ENCODE results near the gene GALNT2. TPM values are rescaled to one million over a fixed set of nuclear protein-coding genes. Genes with fewer than 3 reads are reported as not detected.

GALNT2 gene
- total and polyA plus RNA-seq, 2 donors from 2014 or later, result 20.2 to 59.2 TPM

DNA sequence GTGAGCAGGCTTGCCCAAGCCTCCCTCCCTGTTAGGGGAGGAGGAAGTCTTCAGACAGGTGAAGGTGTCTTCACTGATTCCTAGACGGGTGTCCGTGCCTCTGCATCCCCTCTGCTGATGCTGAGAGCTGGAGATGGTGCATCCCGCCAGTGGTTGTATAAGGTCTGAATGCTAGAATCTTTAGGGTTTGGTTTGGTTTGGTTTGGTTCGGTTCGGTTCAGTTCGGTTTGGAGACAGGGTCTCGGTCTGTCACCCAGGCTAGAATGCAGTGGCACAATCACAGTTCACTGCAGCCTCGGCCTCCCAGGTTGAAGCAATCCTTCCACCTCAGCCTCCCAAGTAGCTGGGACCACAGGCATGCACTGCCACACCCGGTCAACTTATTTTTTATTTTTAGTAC is 205.5 kb downstream of the GALNT2 start:
- Histone ChIP-seq H3K4me3 (ENCODE audit: low read length in 3 of 3) (no peak overlapping the region), H3K27me3 (ENCODE audit: control insufficient read depth, insufficient read depth, low read length) (no peaks in the 10 kb centered on the region), H3K9me3 (ENCODE audit: control insufficient read depth in 2 of 3, insufficient read depth in 1 of 3, low read length in 3 of 3) (no peaks in the 10 kb centered on the region), H3K4me1 (ENCODE audit: control insufficient read depth in 2 of 3, insufficient read depth in 2 of 3, low read depth in 1 of 3, low read length in 3 of 3) (peaks cover 0 to 11% (median 5%) of the 10 kb centered on the region in 3 donors), H3K27ac (ENCODE audit: low read depth in 2 of 2, low read length in 2 of 2) (no peak overlapping the region), H3K36me3 (ENCODE audit: control insufficient read depth in 2 of 3, insufficient read depth in 3 of 3, low read length in 3 of 3) (peaks cover 2 to 24% (median 4%) of the 10 kb centered on the region in 3 donors), H3K9ac (ENCODE audit: low read length in 3 of 3) (no peak overlapping the region)
- intact Hi-C loops (cut with DNase I), result no loop called here
- no peak for FAIRE-seq
- no peak for DNase-seq
- TF ChIP-seq, protein P1, sequence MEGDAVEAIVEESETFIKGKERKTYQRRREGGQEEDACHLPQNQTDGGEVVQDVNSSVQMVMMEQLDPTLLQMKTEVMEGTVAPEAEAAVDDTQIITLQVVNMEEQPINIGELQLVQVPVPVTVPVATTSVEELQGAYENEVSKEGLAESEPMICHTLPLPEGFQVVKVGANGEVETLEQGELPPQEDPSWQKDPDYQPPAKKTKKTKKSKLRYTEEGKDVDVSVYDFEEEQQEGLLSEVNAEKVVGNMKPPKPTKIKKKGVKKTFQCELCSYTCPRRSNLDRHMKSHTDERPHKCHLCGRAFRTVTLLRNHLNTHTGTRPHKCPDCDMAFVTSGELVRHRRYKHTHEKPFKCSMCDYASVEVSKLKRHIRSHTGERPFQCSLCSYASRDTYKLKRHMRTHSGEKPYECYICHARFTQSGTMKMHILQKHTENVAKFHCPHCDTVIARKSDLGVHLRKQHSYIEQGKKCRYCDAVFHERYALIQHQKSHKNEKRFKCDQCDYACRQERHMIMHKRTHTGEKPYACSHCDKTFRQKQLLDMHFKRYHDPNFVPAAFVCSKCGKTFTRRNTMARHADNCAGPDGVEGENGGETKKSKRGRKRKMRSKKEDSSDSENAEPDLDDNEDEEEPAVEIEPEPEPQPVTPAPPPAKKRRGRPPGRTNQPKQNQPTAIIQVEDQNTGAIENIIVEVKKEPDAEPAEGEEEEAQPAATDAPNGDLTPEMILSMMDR (IDR thresholded peaks at IDR 0.05; ENCODE audit: borderline replicate concordance, extremely low read depth, insufficient read depth), result no peak

DNA sequence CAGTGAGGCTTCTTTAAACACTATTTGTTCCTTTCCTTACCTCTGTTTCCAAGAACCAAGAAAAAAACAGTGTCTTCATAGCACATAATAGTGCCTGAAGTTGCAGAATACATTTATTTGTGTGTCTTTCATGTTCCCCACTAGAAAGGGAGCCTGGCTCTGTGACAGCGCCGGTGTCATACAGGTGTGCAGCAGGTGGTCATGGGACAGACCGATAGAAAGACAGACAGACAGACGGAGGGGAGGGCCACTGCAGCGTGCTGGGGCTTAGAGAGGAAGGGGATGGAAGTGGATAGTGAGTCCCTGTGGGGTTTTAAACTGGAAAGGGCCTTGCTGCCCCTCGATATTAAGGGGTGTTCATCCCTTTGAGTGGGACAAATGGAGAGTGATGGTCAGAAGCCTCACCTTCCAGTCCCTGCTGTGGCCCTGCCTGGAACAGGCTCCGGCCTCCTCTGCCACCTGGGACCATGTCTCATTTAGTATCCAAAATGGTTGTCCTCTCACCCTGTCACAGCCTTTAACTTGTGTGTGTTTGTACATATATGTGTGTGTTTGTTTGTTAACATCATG is 206.2 kb downstream of the GALNT2 start:
- FAIRE-seq, result no peak
- Histone ChIP-seq H3K36me3 (ENCODE audit: control insufficient read depth in 2 of 3, insufficient read depth in 3 of 3, low read length in 3 of 3) (peaks cover 2 to 25% (median 4%) of the 10 kb centered on the region in 3 donors), H3K9me3 (ENCODE audit: control insufficient read depth in 2 of 3, insufficient read depth in 1 of 3, low read length in 3 of 3) (no peaks in the 10 kb centered on the region), H3K4me1 (ENCODE audit: control insufficient read depth in 2 of 3, insufficient read depth in 2 of 3, low read depth in 1 of 3, low read length in 3 of 3) (peaks cover 0 to 11% (median 5%) of the 10 kb centered on the region in 3 donors), H3K9ac (ENCODE audit: low read length in 3 of 3) (no peak overlapping the region), H3K27me3 (ENCODE audit: control insufficient read depth, insufficient read depth, low read length) (no peaks in the 10 kb centered on the region), H3K4me3 (ENCODE audit: low read length in 3 of 3) (no peak overlapping the region), H3K27ac (ENCODE audit: low read depth in 2 of 2, low read length in 2 of 2) (no peak overlapping the region)
- TF ChIP-seq, protein P1 (IDR thresholded peaks at IDR 0.05; ENCODE audit: borderline replicate concordance, extremely low read depth, insufficient read depth), result no peak
- intact Hi-C loops (cut with DNase I), result no loop called here
- no peak for DNase-seq

DNA sequence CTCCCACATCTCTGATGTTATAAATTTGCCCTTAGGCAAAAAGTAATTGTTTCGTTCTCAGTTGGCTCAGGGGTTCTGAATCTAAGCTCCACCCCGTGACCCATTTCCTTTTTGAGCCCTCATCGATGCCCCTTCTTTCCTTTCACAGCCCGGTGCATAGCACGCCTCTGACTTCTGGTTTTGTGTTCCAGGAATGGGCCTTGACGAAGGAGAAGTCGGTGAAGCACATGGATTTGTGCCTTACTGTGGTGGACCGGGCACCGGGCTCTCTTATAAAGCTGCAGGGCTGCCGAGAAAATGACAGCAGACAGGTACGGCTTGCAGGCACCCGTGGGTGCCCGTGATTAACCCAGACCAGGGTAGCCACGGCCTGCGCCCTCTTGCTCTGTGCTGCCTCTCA is 207.2 kb downstream of the GALNT2 start:
- no peak overlapping the region for H3K4me3 ChIP-seq (ENCODE audit: low read length in 3 of 3)
- no peaks in the 10 kb centered on the region for H3K27me3 ChIP-seq (ENCODE audit: control insufficient read depth, insufficient read depth, low read length)
- DNase-seq (no peak), FAIRE-seq (no peak)
- TF ChIP-seq, protein P1 (IDR thresholded peaks at IDR 0.05; ENCODE audit: borderline replicate concordance, extremely low read depth, insufficient read depth), result no peak
- H3K27ac ChIP-seq (ENCODE audit: low read depth in 2 of 2, low read length in 2 of 2), result no peak overlapping the region
- no peaks in the 10 kb centered on the region for H3K9me3 ChIP-seq (ENCODE audit: control insufficient read depth in 2 of 3, insufficient read depth in 1 of 3, low read length in 3 of 3)
- H3K9ac ChIP-seq (ENCODE audit: low read length in 3 of 3), result no peak overlapping the region
- intact Hi-C loops (cut with DNase I), result no loop called here
- peaks cover 4 to 27% (median 4%) of the 10 kb centered on the region in 3 donors for H3K36me3 ChIP-seq (ENCODE audit: control insufficient read depth in 2 of 3, insufficient read depth in 3 of 3, low read length in 3 of 3)
- peaks cover 0 to 8% (median 0%) of the 10 kb centered on the region in 3 donors for H3K4me1 ChIP-seq (ENCODE audit: control insufficient read depth in 2 of 3, insufficient read depth in 2 of 3, low read depth in 1 of 3, low read length in 3 of 3)

DNA sequence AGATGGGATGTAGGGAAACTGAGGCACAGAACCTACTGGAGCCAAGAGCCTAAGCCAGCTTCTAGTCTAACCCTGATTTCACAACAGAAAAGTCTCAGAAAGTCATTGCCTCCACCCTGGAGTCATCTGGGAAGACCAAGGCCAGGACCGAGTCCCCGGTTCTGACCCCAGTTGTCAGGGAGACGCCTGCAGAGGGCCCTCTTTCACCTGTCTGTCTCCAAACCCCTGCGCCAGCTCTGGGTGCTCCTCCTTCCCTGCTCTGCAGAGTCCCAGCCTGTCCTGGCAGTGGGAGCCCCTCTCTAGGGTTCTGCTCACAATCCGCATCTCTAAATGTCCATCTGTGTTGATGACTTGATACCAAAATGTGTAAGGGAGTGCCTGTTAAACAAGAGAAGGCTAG is 209.4 kb downstream of the GALNT2 start:
- H3K4me1 ChIP-seq (ENCODE audit: control insufficient read depth in 2 of 3, insufficient read depth in 2 of 3, low read depth in 1 of 3, low read length in 3 of 3), result no peaks in the 10 kb centered on the region
- no peak overlapping the region for H3K4me3 ChIP-seq (ENCODE audit: low read length in 3 of 3)
- FAIRE-seq (no peak), DNase-seq (no peak)
- TF ChIP-seq, protein P1 (IDR thresholded peaks at IDR 0.05; ENCODE audit: borderline replicate concordance, extremely low read depth, insufficient read depth), result no peak
- H3K36me3 ChIP-seq (ENCODE audit: control insufficient read depth in 2 of 3, insufficient read depth in 3 of 3, low read length in 3 of 3), result peaks cover 4 to 27% (median 7%) of the 10 kb centered on the region in 3 donors
- H3K9me3 ChIP-seq (ENCODE audit: control insufficient read depth in 2 of 3, insufficient read depth in 1 of 3, low read length in 3 of 3), result no peaks in the 10 kb centered on the region
- intact Hi-C loops (cut with DNase I), result no loop called here
- H3K27me3 ChIP-seq (ENCODE audit: control insufficient read depth, insufficient read depth, low read length), result no peaks in the 10 kb centered on the region
- no peak overlapping the region for H3K9ac ChIP-seq (ENCODE audit: low read length in 3 of 3)
- no peak overlapping the region for H3K27ac ChIP-seq (ENCODE audit: low read depth in 2 of 2, low read length in 2 of 2)

All from kidney (tissue), 14 donors.